Measurements from ENCODE around the gene WWC2.

- TF ChIP-seq, protein P1, sequence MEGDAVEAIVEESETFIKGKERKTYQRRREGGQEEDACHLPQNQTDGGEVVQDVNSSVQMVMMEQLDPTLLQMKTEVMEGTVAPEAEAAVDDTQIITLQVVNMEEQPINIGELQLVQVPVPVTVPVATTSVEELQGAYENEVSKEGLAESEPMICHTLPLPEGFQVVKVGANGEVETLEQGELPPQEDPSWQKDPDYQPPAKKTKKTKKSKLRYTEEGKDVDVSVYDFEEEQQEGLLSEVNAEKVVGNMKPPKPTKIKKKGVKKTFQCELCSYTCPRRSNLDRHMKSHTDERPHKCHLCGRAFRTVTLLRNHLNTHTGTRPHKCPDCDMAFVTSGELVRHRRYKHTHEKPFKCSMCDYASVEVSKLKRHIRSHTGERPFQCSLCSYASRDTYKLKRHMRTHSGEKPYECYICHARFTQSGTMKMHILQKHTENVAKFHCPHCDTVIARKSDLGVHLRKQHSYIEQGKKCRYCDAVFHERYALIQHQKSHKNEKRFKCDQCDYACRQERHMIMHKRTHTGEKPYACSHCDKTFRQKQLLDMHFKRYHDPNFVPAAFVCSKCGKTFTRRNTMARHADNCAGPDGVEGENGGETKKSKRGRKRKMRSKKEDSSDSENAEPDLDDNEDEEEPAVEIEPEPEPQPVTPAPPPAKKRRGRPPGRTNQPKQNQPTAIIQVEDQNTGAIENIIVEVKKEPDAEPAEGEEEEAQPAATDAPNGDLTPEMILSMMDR (conservative IDR thresholded peaks at IDR 0.05; ENCODE audit: low read depth in 2 of 2): no peak
- TF ChIP-seq POLR2AphosphoS5 (IDR thresholded peaks at IDR 0.05; ENCODE audit: low read depth): no peak
Observed at GRCh38 chr4:183201331-183201730, 102.3 kb downstream of the WWC2 start.
